ENCODE measurements around the gene MYMK. TPM values are rescaled to one million over a fixed set of nuclear protein-coding genes. Genes with fewer than 3 reads are reported as not detected.

The MYMK gene
- total RNA-seq, 1 experiment from 2014 or later, result not detected

DNA sequence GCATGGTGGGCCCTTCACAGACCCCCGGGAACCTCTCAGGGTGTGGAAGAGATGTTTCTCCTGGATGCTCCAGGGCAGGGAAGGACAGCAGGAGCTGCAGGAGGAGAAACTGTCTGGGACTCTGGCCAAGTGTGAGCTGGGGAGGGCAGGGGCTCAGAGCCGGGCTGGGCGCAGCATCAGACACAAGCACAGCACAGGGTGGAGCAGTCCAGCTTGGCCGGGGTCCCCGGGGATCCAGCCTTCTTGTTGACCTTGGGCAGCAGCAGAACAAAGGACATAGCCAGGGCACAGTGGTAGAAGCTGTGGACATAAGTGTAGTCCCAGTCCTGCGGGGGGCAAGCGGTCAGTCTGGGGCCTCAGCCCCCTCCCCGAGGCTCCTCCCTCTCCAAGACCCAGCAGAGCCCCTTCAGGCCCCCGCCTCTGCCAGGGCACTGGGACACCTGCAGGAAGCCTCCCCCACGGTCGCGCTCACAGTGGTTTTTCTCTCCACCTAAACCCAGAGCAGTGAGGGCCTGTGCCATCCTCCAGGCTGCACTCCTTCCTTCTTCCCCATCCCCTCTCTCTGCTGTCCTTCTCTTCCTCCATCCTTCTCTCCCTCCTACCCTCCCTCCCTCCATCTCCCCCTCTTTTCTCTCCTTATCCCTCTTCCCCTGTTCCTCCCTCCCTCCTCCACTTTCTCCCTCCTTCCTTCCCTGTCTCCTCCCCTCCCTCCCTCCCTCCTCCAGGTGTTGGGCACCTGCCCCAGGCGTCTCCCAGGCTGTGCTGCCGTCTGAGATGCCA lies 10.1 kb downstream of the MYMK start:
- Histone ChIP-seq H3K4me2 (ENCODE audit: low read length) (no peak overlapping the region), H2AFZ (ENCODE audit: low read depth, low read length, poor library complexity, severe bottlenecking) (no peak overlapping the region), H3K36me3 (ENCODE audit: control insufficient read depth in 1 of 2, insufficient read depth in 2 of 2, low read length in 2 of 2) (no peaks in the 10 kb centered on the region), H3K9me2 (ENCODE audit: insufficient read depth) (no peaks in the 10 kb centered on the region), H4K20me1 (ENCODE audit: insufficient read depth) (no peaks in the 10 kb centered on the region), H3K9ac (ENCODE audit: low read length) (no peak overlapping the region), H3K4me3 (replicated peaks in 1 of 2; ENCODE audit: low read depth in 1 of 2, low read length in 2 of 2) (no peak overlapping the region), H3K27me3 (ENCODE audit: insufficient read depth, low read length) (no peaks in the 10 kb centered on the region), H3K79me2 (ENCODE audit: insufficient read depth, low read length) (no peaks in the 10 kb centered on the region), H3K4me1 (ENCODE audit: control insufficient read depth in 1 of 2, insufficient read depth in 2 of 2, low read length in 2 of 2) (peaks cover 3% of the 10 kb centered on the region in 2 experiments; a peak in 3 of 4 replicates), H3K27ac (ENCODE audit: low read depth, low read length) (no peak overlapping the region), H3K9me3 (ENCODE audit: control insufficient read depth in 1 of 2, insufficient read depth in 1 of 2, low read depth in 1 of 2, low read length in 2 of 2) (no peaks in the 10 kb centered on the region)
- CTCF ChIA-PET, result no interaction called here
- ATAC-seq (no peak), DNase-seq (ENCODE audit: low read depth, low spot score) (no peak)
- RAD21 ChIA-PET (ENCODE audit: low non-redundant PET in 1 of 2, low total read pairs in 2 of 2, uncharacterized antibody in 2 of 2, unreplicated experiment in 2 of 2), result no interaction called here
- TF ChIP-seq EZH2 (IDR thresholded peaks at IDR 0.05) (no peak), TCF7L2 (IDR thresholded peaks at IDR 0.05; ENCODE audit: borderline replicate concordance, extremely low read depth, insufficient read depth, insufficient read length) (no peak), CEBPB (IDR thresholded peaks at IDR 0.05; ENCODE audit: low read depth) (no peak), EGR1 (IDR thresholded peaks at IDR 0.05; ENCODE audit: low read depth) (no peak), ELF1 (IDR thresholded peaks at IDR 0.05; ENCODE audit: borderline replicate concordance, low read depth) (no peak), FOSL1 (IDR thresholded peaks at IDR 0.05; ENCODE audit: low read depth) (no peak), RAD21 (IDR thresholded peaks at IDR 0.05; ENCODE audit: low read depth) (no peak), POLR2AphosphoS5 (IDR thresholded peaks at IDR 0.05; ENCODE audit: low read depth, low read length) (no peak), SP1 (IDR thresholded peaks at IDR 0.05; ENCODE audit: low read depth) (no peak)
- TF ChIP-seq, protein P1, sequence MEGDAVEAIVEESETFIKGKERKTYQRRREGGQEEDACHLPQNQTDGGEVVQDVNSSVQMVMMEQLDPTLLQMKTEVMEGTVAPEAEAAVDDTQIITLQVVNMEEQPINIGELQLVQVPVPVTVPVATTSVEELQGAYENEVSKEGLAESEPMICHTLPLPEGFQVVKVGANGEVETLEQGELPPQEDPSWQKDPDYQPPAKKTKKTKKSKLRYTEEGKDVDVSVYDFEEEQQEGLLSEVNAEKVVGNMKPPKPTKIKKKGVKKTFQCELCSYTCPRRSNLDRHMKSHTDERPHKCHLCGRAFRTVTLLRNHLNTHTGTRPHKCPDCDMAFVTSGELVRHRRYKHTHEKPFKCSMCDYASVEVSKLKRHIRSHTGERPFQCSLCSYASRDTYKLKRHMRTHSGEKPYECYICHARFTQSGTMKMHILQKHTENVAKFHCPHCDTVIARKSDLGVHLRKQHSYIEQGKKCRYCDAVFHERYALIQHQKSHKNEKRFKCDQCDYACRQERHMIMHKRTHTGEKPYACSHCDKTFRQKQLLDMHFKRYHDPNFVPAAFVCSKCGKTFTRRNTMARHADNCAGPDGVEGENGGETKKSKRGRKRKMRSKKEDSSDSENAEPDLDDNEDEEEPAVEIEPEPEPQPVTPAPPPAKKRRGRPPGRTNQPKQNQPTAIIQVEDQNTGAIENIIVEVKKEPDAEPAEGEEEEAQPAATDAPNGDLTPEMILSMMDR (IDR thresholded peaks at IDR 0.05 in 2 of 3, conservative IDR thresholded peaks at IDR 0.05 in 1 of 3; ENCODE audit: borderline replicate concordance in 1 of 3, insufficient read depth in 1 of 3, low read depth in 2 of 3, low read length in 2 of 3), result no peak
- intact Hi-C loops (cut with micrococcal nuclease), result no loop called here
- POLR2A ChIA-PET, result no interaction called here
- BruUV-seq (replicated peaks), result no TSS peak

All from HCT116 (cell line).